Stimulated activated CD4-positive, alpha-beta T cell treated with anti-CD3 and anti-CD28 coated beads, TNF-alpha, amount 100 ng/mL, for 4 hours (primary cell): ENCODE measurements around the gene RAD50.

Source experiments
- DNase-seq, 3 experiments: peaks; one replicate each; pipeline ENCODE4 v3.0.0-alpha.2; 2020; ENCODE audit warnings: low read depth in 3 of 3

RAD50 gene

GRCh38 chr5:132659598-132660493 is 103.1 kb downstream of the RAD50 start:
- DNase-seq: no peak

- DNase-seq: no peak
Measured at GRCh38 chr5:132661231-132662003, 104.6 kb downstream of the RAD50 start.

DNA sequence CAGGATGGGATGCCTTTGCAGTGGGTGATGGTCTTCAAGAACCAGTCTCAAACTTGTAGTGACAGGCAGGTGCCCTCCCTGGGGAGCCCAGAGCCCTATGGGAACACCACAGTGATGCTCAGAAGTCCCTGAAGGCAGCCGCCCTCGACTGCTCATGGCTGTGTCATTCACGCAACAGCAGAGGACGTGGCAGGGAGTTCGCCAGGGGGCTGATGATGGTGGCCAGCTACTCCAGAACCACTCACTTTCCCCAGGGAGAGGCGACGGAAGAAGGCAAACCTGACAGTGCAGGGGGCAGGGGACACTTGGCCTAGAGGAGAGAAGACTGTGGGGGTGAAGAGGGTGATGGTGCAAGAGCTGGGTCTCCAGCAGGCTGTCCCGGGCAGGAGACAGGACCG is 105.2 kb downstream of the RAD50 start:
- no peak for DNase-seq

GRCh38 chr5:132662925-132663770 is 106.4 kb downstream of the RAD50 start:
- DNase-seq: no peak

GRCh38 chr5:132663771-132664695 is 107.3 kb downstream of the RAD50 start:
- DNase-seq: no peak

GRCh38 chr5:132664696-132665209 is 108.0 kb downstream of the RAD50 start:
- no peak for DNase-seq

DNA sequence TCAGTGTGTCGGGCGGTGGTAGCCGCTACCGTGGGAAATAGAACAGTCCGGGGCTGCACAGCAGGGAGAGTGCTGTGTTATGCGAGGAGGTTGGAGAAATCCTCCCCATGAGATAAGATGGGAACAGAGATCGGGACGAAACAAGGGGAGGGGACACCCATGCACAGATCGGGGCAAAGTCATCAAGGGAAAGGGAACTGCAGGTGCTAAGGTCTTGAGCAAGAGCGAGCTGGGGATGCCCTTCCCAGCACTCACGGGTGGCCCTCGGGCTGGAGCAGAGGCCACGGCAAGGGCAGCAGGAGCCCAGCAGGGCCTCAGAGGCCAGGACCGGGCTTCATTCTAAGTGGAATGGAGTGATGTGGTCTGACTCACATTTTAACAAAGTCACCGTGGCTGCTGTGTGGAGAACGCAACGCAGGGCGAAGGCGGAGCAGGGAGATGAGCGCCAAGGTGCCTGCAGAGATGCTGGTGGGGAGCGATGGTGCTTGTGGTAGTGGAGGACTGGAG is 108.8 kb downstream of the RAD50 start:
- DNase-seq: no peak

DNA sequence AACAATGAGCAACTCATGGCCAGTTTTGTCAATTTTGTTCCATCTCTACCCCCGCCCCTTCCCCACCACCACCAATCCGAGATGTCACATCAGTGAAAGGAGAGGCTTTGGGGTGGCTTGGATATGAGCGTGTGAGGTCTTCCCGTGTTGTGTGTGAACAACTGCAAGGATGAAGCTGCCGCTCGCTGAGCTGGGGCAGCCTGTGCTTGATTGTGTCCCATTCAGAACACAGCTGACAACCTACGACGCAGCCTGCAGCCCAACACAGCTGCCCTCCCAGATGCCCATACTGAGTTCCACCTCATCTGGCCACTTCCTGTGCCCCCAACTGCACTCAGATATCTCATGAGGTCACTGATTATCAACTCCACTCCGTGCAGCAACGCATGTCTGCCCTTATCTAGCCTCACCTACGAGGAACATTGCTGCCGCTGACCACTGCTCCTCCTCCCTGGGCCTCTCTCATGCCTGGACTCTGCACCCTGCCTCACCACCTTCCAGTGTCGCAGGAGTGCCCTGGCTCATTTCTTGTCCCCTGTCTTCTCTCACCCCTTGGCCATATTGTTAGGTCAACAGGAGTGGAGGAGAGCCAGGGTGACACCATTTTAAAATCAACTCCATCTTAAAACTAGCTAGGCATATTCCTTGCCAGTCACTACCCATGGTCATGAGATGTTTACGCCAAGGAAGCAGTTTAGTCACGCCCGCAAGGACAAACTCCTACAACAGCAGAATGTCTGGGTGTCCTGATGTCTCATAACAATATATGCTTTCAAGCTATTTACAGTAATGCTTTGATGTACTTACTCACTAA is 109.7 kb downstream of the RAD50 start:
- no peak for DNase-seq

DNA sequence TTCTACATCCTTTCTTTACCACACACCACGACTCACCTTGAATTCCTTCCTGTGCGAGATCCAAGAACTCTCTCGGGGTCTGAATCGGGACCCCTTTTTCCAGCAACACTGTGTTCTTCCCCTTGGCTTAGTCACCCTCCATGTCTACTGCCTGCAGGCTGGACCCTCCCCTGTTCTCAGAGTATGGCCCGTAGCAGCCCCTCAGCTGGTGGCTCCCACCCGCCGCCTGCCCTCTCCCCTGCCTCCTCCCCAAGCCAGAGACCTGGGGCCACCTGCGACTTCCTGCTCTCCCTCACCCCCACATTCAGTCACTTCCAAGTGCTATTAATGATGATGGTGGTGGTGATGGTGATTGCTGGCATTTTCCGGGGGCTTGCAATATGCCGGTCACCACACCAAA is 110.5 kb downstream of the RAD50 start:
- DNase-seq: no peak

DNA sequence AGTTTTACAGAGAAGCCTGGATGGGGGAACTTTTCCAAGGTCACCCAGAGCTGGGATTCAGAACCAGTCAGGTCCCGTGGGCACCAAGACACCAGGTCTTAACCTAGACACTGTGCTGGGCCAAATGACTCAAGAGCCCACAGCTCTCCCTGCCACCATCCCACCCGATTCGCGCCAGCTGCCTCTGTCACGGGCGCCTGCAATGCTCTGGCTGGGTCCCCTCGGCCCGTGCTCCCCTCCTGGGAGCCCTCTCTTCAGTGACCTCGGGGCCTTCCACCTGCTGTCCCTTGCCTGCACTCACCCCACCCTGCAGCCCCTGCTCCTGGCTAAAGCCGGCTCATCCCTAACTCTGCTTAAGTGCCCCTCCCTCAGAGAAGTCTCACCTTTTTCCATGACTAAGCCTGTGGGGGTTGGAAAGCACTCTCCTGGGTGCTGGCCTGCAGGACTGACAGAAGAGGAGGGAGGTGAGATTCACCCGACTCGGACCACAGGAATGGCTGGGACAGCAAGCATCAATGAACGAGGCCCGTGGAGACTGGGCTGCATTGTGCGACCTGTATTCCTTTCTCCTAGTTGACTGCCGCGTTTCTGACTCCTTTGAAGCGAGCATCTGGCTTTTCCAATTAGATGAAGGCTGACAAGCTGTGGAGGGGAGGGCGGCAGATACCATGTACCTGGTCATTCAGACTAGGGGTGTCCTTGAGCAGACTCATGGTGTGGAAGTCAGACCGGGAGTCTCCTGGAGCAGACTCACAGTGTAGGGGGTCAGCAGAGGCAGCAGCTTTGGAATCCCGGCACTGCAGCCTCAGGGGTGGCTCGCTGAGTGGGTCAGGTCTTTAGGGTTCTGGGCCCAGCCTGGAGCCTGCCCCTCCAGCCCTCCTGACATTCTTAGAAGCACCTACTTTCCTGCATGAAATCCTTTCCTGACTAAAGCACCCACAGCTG is 111.3 kb downstream of the RAD50 start:
- no peak for DNase-seq

DNA sequence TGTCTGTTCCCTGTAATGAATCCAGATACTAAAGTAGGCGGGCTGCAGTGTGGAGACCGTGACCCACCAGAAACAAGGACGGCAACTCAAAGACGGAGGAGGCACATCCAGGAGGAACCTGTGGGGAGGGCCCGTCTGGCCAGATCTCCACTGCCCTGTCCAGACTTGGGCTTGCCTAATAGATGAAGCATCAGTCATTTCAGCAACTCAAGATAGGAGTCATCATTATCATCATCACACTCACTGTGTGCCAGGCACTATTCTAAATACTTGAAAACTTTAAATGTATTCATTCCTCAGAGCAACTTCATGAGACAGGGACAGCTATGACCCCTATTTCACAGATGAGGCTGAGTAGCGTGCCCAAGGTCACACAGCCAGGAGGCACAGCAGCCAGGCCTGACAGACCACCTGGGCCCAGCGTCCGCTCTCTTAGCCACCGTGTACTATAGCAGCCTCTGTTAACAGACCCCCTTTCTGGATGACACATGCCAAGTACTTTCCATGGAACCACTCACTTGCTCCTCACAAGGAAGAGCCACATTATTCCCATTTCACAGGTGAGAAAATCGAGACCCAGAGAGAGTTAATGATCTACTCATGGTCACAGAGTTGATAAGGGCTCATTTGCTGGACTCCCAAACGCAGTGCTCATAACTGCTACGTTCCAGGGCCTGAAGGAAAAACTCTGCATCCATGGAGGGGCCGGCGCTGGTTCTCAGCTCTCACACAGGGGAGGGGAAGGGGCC is 112.1 kb downstream of the RAD50 start:
- DNase-seq: no peak

DNA sequence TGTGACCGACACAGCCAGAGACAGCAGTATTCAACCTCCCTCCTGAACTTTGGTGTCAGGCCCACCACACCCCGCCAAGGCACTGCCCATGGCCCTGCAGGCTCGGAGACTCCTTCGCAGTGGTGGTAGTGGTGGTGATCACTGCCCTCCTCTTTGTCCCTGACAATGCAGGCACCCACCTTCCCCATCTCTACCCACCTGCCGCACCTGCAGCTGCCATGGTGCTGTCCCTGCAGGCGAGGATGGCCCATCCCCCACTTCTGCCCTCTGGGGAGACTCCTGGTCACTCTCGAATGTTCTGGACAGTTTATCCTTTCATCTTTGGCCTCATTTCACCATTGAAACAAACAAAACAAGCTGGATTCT is 112.7 kb downstream of the RAD50 start:
- DNase-seq: no peak

- DNase-seq: no peak
Measured at GRCh38 chr5:132669966-132670882, 113.4 kb downstream of the RAD50 start.

DNA sequence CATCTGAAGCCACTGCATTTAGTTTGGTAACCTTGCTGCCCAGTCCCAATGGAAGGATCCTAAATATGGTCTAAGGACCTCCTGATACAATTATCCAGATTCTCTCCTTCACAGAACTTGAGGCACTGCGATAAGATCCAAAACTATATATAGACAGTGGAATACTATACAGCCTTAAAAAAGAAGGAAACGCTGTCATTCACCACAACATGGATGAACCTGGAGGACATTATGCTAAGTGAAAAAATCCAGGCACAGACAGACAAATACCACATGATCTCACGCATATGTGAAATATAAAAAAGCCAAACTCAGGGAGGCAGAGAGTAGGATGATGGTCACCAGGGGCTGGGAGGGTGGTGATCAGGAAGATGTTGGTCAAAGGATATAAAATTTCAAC is 114.2 kb downstream of the RAD50 start:
- DNase-seq: no peak

GRCh38 chr5:132673488-132673887 is 116.7 kb downstream of the RAD50 start:
- DNase-seq: no peak

GRCh38 chr5:132673939-132674630 is 117.3 kb downstream of the RAD50 start, which contains the start of gene IL4:
Gene IL4 (plus strand): TSS chr5:132673989. CDS start chr5:132674051, 62 bp downstream.
- no peak for DNase-seq
